PC-9 (cell line): ENCODE measurements around the gene GOLGA6C.
"Not testable (repeated sequence)": the region's sequence is repeated elsewhere in the genome, so short reads cannot be mapped to it uniquely, and the experiment has no call there.

Experiments
- EZH2 ChIP-seq: fragments of 200-600 bp; sonication (generic); IDR thresholded peaks from 2 replicates; pipeline ENCODE4 v1.8.0; 2017; ENCODE audit warnings: antibody characterized with exemption, low read depth
- TF ChIP-seq, protein P1 (sequence below): fragments of 200-600 bp; sonication (generic); conservative IDR thresholded peaks from 2 replicates; pipeline ENCODE4 v1.6.1; 2017; ENCODE audit warnings: mixed run types, antibody characterized with exemption, mild to moderate bottlenecking, moderate library complexity

DNA sequence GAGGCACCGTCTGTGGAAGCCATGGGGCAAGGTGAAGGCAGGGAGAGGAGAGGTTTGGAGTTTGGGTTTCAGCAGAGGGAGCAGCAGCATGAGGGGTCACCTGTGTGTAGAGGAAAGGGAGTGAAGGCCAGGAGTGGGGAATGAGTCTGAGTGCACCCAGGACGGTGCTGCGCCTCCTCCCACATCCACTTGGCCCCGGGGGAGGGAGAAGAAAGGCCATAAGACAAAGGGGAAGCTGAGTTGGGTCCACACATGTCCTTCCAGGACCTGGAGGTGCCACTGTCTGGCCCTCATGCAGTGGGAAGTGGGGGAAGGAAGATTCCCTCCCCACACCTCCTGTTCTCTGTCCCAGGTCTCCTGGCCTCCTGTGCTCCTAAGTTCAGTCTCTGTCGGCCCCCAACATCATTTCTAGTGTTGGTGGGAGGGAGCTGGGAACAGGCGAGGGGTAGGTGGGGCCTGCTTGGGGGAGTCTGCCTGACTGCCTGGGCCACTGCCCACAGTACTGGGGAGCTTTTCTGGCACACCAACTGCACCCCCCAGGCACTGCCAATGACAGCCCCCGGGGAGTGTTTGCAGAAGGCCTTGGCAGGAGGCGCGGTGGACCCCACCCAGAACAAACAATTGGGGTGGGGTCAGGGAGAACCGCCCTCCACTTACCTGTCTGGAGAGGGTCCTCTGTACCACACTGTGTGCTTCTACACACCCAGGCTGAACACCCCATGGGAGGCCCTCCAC lies 32.9 kb upstream of the GOLGA6C start:
- TF ChIP-seq, protein P1, sequence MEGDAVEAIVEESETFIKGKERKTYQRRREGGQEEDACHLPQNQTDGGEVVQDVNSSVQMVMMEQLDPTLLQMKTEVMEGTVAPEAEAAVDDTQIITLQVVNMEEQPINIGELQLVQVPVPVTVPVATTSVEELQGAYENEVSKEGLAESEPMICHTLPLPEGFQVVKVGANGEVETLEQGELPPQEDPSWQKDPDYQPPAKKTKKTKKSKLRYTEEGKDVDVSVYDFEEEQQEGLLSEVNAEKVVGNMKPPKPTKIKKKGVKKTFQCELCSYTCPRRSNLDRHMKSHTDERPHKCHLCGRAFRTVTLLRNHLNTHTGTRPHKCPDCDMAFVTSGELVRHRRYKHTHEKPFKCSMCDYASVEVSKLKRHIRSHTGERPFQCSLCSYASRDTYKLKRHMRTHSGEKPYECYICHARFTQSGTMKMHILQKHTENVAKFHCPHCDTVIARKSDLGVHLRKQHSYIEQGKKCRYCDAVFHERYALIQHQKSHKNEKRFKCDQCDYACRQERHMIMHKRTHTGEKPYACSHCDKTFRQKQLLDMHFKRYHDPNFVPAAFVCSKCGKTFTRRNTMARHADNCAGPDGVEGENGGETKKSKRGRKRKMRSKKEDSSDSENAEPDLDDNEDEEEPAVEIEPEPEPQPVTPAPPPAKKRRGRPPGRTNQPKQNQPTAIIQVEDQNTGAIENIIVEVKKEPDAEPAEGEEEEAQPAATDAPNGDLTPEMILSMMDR, result not testable (repeated sequence)
- not testable (repeated sequence) for TF ChIP-seq EZH2
